Right renal cortex interstitium (tissue), 3 donors: ENCODE measurements around the gene RAP1GAP2. TPM values are rescaled to one million over a fixed set of nuclear protein-coding genes. Genes with fewer than 3 reads are reported as not detected.
A peak's percentile ranks its signal among the peaks of the same experiment; 100 is the strongest.
"Not testable (repeated sequence)": the region's sequence is repeated elsewhere in the genome, so short reads cannot be mapped to it uniquely, and the experiment has no call there.

Source experiments
- DNase-seq, 3 donors: peaks; one replicate each; pipeline ENCODE4 v3.0.0-alpha.2; 2013; ENCODE audit warnings: low read depth in 3 of 3, low spot score in 2 of 3
- polyA plus RNA-seq, 3 donors: library from polyadenylated mRNA; unstranded; fragments of 120-200 nt; gene quantifications; one replicate each; pipeline ENCODE4 v1.2.1, GENCODE V29; 2013; ENCODE audit not compliant: insufficient read length in 3 of 3

RAP1GAP2 gene
- polyA plus RNA-seq, 3 donors = 21.2 to 26.3 (median 22.5) TPM

DNA sequence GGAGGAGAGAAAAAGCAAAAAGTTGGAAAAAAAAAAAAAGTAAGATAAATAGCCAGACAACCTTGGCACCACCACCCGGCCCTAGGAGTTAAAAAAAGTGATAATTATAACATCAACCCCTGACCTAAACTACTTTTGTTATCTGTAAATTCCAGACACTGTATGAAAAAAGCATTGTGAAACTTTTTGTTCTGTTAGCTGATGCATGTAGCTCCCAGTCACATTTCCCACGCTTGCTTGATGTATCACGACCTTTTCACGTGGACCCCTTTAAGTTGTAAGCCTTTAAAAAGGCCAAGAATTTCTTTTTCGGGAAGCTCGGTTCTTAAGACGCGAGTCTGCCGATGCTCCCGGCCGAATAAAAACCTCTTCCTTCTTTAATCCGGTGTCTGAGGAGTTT lies 10.9 kb upstream of the RAP1GAP2 start:
- DNase-seq = not testable (repeated sequence)

DNA sequence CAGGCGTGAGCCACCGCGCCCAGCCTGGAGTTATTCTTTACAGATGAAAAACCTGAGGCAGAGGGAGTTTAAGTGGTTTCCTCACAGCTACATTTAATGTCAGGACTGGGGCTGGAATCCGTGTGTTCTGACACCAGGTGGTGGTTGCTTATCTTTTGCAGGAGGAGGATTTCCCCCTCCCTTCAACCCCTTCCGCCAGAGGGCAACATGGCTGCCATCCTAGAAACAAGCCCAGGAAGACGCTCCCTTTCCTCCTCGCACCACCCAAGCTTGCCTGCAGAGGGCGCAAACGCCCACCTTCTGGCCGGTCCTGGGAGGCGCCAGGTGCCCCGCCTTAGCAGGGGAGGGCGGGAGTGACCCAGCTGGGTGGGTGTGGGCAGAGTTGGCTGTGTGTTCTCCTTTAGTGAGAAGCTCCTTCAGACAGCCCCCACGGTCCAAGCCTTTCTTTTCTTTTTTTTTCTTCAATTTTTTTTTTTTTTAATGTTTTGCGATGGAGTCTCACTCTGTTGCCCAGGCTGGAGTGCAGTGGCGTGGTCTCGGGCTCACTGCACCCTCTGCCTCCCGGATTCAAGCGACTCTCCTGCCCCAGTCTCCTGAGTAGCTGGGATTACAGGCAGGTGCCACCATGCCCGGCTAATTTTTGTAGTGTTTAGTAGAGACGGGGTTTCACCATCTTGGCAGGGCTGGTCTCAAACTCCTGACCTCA lies 9.9 kb upstream of the RAP1GAP2 start:
- peak; percentile 72 to 80 (median 74) for DNase-seq

DNA sequence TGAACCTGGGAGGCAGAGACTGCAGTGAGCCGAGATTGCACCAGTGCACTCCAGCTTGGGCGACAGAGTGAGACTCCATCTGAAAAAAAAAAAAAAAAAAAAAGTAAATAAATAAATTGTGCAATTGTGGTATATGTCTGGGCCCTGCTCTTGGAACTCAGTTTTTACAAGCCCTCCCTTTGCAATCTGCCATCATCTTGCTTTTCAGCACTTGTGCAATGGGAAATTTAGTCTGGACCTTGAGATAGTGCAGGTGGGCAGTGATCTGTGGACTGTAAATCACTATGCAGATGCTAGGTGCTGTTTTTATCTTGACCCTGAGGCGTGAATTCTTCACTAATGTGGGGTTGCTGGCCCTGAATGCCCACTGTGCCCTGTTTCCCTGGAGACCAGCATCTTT lies 6.5 kb upstream of the RAP1GAP2 start:
- no peak for DNase-seq

DNA sequence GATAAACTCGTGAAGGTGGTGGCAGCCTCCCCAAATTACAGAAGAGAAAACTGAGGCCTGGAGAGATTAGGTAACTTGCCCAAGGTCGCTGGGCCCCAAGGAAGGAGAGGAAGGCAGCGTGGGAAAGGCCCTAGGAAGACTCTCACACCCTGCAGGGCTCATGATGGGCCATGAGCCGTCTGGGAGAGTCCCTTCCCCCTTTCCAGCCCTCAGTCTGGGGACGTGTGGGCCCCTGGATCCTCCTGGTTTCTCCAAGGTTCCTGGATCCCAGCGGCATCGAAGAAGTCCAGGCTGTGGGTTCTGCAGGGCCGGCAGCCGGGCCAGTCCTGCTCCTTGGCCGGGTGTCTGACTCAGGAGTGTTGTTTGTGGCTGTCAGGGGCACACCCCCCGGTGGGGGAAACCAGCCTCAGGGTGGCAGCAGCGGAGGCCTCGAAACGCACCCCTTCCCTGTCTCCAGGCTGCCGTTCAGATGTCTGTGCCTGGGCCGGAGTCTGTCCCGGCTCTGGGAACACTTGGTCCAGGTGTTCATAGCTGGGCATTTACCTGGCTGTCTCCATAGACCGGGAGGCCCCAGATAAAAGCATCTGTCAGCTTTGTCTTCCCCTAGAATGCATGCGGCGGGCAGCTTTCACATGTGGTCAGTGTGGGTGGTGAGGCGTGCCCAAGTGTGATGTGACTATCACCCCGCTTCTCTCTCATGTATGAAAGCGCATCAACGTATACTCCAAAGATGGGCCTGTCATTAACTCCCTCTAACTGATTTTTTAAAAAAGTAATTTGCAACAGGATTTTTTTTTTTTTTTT lies 3.7 kb upstream of the RAP1GAP2 start:
- no peak for DNase-seq

DNA sequence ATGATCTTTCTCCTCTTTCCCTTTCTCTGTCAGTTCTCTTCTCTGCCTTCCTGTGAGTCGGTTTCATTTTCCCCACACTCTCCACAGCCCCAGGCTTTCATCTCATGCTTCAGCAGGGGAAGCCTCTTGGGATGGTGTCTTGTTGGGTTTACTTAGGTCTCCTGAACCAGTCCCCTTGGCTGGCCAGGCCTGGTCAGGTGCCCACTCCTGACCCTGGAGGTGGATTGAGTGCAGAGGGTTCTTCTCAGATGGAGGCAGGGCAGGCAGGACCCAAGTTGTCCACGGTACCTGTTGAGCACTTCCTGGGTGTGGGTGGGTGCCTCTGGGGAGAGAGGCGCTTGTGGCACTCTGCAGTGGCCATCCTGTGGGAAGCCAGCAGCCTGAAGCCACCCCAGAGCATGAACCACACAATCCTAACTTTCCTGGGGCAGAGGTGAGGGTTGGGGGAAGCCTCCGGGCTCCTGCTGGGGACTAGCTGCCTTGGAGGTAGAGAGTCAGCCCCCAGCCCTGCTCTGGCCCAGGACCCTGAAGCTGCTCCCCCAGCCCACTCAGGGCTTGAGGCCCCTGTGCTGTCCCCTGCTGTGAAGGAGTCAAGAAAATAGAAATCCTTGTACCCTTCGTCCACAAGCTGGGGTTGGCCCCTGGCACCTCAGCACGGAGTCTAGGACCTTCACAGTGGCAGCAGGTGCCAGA lies 2.0 kb upstream of the RAP1GAP2 start:
- DNase-seq = no peak

DNA sequence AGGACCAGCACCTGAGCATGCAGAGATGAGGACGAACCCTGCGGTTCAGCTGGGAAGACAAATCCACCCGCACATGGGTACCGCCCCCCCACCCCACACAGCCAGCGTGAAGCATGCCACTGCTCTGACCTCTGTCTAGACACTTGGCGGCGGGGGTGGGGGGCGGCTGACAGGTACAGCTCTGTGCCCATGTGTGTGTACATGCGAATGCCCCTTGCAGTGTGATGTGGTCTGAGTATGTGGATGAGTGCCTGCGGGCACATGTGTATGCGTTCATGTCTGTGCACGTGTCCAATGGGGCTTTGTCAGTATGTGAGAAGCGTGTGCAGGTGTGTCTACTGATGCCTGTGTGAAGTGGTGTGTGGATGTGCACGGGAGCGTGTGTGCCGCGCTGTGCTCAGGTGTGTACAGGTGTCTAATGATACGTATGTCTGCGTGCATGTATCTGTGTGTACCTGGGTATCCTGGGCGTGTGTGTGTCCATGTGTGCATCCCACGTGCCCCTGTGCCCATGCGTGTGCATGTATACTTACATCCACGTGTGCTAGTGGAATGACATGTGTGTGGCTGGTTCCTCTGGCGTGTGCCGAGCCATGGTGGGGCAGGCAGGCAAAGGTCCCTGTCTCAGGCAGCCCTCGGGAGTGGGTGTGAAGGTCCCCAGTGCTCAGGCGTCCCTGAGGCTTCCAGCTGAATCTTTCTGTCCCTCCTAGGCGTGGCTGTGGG lies 636 bp upstream of the RAP1GAP2 start:
- DNase-seq = no peak

DNA sequence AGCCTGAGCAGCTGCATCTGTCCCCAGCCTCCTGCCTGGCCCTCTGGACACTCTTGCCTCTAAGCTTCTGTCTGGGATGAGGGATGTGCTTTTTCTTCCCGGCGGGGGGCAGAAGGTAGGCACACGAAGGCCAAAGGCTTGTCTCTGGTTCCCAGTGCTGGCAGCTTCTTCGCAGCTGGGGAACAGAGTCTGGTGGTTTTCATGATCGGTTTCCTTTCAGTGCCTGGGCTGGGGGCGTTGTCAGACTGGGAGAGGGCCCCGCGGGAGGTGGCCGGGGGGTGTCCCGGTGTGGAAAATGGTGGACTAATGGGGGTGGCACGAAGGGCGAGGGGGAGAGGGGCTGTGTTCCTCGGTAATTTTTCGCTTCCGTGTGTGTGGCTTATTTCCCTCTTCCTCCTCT lies 988 bp downstream of the RAP1GAP2 start:
- no peak for DNase-seq

DNA sequence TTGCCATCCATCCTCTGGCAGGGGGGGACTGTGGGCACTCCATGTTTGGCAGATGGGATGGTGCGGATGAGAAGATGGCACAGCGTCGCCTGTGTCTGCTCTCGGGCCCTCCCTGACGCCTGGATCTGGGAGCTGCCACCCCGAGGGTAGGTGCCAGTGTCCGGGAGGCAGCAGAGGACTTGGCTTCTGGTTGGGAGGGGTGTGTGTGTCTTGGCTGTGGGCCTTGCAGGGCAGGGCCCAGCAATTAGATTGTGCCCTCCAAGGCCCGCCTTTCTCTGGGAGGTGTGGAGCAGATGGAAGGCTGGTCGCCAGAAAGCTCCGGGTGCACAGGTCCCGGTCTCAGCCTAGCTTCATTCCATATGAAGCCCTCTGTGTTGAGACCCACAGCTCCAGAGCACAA lies 1.4 kb downstream of the RAP1GAP2 start:
- DNase-seq = no peak

DNA sequence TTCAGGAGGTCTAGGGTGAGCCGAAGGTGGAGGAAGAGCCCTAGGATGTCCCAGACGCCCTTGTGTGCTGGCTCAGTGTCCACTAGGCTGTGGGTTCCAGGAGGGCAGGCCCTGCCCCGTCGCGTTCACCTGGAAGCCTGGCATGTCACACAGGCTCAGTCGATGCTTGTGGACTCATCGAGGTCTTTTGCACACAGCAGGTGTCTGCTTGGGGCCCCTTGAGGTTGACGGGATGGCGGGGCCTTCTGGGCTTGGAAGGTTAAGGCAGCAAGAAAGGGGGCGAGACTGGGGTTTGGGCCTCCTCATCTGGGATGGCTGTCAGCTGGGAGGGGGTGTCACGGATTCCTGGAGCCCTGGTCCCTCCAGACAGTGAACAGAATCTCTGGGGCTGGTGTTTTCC lies 1.9 kb downstream of the RAP1GAP2 start:
- DNase-seq = no peak

DNA sequence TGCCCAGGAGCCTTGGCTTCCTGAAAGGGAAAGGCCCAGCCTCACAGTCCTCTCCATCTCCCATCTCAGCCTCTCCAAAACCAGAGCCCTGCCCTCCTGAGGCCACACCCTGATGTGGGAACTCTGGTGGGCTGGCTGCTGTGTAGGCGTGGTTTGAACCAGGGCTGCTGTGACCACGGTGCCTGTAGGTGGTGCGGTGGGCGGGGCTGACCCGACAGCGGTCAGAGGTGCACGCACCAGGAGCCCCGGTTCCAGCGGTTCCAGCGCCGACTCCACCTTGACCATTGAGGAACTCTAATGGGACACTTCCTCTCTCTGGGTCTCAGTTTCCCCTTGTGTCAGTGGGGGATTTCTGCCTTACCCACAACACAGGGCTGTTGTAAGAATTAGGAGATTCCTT lies 2.4 kb downstream of the RAP1GAP2 start:
- no peak for DNase-seq

DNA sequence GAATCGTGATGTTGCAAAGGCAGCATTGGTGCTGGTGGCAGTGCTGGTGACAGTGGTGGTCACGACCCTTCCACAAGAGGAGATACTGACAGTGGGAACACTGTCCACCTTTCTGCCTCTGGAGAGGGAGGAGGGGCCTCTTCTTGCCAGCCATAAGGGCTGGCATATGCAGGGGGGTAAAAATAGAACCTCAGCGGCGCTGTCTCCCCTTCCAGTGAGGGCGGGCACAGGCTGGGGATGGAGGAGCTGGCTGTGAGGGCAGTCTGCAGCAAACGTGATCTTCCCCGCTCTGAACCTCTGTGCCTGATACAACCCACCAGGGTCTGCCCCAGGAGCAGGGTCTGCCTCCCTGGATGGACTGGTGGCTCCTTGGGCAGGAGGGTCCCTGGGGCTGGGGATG lies 3.4 kb downstream of the RAP1GAP2 start:
- no peak for DNase-seq

DNA sequence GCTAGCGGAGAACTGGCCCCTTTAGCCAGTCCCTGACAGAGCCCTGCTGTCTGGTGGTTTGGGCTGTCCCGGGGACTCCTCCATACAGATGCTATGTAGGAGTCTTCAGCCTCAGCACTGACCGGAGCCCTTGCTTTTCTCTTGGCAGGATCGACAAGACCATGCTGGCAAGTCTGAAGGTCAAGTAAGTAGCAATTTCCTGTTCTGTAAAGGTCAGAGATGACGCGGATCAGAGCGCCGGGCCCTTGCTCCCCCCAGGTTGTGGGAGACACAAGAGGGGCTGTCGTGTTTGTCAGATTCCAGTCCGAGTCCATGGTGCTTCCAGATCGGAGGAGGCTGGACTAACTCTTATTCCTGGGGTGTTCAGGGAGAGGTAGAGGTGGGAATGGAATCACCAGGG lies 4.1 kb downstream of the RAP1GAP2 start:
- no peak for DNase-seq

DNA sequence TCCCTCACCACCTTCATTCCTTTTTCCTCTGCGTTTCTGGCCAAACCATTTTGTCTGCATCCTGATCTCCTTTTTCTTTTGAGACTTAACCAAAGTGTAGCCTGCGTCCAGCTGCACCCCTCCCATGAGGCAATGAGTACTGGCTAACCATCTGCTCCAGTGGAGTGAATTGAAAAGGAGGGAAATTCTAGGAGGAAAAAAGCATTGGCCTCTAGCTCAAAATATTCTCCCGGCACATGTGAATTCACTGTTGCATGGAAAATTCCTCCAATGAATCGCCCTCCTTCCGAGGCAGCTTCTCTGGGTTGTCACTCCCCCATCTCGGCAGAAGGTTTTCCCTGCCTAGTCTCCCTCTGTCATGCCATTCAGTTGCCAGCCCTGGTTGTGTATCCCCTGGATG lies 5.6 kb downstream of the RAP1GAP2 start:
- DNase-seq = no peak

DNA sequence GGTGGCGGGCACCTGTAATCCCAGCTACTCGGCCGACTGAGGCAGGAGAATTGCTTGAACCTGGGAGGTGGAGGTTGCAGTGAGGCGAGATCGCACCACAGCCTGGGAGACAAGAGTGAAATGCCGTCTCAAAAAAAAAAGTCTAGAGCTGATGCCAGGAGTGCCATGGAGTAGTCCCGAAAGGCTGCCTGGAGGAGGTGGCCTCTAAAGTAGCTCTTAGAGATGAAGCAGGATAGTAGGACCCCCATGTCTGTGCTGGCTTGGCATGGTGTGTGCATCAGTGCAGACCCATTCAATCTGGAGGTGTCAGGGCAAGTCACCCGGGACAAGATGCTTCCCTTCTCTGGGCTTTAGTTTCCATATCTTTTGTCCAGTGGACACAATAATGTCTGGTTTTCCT lies 6.3 kb downstream of the RAP1GAP2 start:
- no peak for DNase-seq

DNA sequence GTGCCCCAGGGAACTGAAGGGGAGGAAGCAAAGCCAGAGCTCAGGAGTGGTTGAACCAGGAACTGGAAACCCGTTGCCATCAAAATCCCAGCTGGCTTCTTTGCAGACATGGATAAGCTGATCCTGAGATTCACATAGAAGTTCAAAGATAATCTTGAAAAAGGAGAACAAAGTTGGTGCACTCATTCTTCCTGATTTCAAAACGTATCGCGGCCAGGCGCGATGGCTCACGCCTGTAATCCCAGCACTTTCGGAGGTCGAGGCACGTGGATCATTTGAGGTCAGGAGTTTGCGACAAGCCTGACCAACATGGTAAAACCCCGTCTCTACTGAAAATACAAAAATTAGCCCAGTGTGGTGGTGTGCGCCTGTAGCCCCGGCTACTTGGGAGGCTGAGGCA lies 7.1 kb downstream of the RAP1GAP2 start:
- no peak for DNase-seq

DNA sequence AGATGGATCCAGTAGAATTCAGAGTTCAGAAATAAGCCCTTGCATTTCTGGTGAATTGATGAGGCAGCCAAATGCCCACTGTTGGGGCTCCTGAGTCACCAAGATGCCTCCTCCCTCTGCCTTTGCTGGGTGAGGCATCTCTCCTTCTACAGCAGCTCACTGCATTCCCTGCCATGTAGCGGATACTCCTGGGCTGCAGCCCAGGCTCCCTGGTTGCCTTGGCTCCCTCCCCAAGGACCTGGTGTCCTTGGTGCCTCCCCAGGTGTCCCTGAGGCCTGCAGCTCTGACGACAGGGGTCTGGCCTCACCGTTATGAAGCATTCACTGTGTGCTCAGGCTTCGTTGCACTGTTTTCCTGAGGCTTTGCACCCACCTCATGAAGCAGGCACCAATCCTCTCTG lies 7.7 kb downstream of the RAP1GAP2 start:
- DNase-seq = no peak

DNA sequence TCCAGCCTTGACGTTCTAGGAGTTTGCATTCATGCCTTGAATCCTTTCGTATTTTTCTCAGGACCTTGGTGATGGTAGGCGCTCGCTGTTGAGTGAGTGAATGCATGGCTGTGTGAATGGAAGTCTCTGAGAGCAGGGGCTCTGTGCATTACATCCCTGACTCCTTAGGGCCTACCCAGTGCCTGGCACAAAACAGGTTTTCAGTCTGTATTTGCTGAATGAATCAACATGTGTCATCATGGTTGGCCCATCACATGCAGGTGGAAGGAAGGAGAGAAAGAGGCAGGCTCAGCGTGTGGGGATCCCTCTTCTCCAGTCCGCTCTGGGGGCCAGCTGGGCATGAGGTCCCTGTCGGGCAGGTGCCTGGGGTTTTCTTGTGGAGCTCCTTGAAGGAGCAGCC lies 8.7 kb downstream of the RAP1GAP2 start:
- DNase-seq = no peak

DNA sequence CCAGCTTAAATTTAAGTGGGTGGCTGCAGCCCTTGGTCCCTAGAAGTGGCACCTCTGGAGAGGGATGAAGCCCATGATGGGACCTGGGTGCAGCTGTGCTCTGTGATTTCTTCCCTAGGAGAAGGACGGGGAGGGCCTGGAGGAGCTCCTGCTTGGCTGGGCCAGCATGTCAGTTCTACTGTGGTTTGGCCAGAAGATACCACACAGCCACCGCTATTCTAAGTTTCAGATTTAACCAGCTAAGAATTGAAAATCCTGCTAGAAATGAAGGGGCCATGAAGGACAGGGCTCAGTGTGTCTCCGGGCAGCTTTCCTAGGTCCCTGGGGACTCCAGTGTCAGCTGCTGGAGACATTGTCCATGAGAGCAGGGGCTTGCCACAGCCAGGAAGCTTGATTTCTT lies 9.7 kb downstream of the RAP1GAP2 start:
- no peak for DNase-seq

DNA sequence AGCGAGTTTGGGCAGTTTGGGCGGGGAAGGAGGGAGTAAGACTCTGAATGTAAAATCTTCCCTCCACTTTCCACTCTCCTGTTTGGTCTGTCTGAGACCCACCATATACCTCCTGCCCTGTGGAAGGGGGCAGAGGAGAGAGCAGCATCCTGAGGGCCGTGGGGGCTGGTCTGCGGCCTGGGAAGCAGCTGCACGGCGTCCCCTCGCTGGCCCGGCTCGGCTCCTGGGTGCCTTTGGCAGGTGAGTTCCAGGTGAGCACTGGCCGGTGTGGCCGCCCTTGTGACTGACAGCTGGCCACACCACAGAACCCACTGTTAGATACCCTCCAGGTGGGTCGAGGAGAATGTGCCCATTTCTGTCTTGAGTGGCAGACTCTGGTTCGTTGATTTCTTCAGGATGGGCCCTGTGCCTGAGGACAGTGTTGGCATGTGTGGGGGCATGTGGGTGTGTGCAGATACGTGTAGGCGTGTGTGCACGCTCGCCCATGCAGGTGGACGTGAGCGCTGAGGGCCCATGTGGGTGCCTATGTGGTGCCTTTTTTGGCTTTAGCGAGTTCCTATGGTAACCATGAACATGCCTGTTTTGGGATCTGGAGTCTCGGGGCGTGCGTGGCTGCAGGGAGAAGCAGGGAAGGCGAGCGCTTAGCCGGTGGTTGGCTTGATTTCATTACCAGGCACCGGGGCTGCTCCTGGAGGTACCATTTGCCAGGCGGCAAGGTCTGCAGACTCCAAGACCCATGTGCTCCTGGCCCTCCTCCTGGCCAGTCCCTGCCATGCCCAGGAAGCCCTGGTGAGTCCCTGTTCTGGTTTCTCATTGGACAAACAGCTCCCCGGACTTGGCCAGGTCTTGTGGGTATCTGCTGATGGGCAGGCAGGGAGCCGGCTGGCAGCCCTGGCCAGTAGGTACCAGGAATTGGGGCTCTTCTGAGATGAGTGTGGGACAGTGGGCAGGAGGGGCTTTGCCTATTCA lies 12.4 kb downstream of the RAP1GAP2 start:
- no peak for DNase-seq

DNA sequence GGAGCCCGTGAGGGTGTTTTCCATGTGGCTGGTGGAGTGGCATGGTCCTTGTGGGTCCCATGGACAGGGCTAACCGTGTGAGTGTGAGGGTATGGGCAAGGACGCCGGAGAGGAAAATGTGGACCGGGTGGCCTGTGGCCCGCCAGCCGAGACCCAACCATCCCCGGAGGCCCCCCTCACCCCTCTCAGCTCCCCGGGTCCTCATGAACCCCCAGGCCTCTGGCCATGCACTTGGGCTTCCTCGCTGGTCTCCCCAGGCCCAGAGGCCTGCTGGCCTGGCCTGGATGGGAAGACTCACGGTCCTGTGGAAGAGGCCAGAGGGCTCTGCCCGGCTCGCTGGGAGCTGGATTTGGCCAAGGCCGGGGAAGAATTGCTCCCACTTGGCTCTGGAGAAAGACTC lies 13.1 kb downstream of the RAP1GAP2 start:
- no peak for DNase-seq
